SHP77 (cell line): ENCODE results near the gene ARHGEF4.

Experiments used
- DNase-seq, 2 experiments: peaks; one replicate each; lab custom pipeline; 2025; lab: John Stamatoyannopoulos, UW

The ARHGEF4 gene

DNA sequence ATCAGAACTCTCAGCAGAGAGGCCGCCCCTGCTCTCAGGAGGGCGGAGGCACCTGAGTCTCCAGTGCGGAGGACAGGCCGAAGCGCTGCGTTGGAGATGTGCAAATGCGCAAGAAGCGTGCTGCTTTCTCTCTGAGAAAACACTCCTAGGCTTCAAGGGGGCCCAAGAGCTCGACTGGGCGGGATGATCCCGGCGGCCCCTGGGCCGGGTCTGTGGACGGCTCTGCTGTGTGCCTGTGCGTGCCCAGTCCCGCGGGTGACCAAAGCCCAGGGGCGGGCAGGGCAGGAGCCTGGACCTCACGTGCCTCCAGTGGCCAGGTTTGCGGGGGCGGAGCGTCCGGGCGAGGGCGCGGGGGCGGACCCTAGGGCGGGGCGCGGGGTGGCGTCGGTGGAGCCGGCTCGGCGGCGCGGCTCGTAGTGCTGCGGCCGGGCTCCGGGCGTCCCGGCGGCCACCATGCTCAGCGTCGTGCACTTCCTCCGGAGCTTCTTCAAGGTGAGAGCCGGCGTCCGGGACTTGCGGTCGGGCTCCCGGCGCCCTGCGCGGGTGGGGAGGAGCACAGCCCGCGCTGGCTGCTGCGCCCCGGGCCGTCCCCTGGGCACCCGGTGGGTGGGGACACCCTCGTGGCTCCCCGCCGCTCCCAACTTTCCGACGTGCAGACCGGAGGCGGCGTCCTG, at the start of gene ARHGEF4:
TSS of gene ARHGEF4 (plus strand) at position 414 of the 674 bp plus-strand sequence. CDS start at position 454, 40 bp downstream.
- no peak for DNase-seq

DNA sequence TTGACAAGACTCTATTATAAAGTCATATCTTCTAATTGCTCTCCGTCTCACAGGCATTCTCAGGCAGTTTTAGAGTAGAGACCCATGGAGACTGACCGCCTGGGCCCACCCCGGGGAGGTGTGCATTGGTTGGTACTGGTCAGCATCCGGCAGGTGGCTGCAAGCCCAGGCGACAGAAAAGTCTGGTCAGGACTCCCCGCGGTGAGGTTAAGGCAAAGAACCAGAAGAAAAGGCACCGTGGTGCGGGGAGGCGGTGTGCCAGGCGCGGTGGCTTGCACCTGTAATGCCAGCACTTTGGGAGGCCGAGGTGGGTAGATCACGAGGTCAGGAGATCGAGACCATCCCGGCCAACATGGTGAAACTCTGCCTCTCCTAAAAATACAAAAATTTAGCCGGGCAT, 48.9 kb upstream of the ARHGEF4 start:
- DNase-seq, result no peak

- DNase-seq, result no peak
Observed at GRCh38 chr2:130790312-130790711, 46.4 kb upstream of the ARHGEF4 start.

DNA sequence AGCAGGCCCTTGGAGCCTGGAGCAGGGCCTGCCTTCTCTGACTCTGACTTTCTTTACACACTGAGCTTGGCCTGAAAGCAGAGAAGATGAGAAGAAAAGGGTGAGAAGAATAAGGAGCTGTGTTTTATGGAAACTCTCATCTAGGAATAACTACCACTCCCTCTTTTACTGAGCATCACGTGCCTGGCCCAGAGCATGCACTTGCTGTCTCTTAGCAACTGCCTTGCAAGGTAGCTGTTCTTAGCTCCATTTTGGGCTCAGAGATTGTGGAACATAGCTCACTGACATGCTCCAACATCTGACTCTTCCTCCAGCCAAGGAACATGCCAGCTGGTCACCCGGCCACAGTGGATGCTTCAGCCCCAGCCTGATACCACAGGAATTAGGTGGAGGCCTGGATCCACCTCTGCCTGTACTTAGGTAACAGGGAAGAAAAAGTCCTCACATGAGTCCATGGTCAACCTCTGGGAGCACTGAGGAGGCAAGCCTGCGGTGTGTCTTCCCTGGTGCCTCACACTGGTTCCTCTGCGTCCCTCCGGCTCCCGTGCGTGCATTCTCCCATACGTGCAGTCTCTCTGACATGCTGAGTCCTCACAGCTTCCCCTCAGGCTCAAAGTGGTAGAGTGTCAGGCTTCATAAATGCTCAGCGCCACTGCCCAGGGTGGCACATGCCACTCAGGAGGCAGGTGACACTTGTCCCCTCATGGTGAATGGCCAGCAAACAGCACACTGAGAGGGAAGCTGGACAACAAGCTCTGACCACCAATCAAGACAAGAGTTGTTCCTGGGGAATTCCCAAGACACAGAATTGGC, 45.7 kb upstream of the ARHGEF4 start:
- no peak for DNase-seq

DNA sequence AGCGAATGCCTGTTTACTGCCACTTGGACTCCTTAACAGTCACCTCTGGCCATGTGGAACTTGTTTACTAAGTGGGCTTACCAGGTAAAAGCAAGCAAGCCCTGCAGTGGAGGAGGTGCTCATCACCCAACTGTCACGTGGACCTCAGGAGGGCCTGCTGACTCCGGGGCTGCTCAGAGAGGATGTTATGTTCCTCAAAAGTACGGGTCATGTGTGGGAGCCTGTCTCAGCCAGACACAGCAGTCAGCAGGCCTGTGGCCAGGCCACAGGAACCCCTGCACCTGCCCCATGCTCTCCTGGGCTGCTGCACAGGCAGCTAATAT, 45.1 kb upstream of the ARHGEF4 start:
- DNase-seq, result no peak

DNA sequence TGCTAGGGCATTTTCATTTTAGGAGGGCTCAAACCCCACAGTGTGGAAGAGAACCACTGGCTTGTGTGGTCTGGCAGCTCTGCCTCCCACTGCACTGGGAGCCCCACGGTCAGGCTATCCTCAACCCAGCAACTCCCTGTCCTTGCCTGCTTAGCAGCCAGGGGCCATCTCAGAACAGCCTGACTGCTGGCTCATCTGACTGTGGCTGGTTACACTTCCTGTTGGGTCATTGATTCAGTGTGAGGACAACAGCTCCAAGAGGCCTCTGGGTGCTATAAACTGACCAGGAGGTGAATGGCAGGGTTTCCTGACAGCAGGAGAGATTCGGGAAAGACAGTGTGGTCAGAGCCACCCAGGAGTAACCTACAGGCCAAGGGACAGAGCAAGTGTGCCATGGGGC, 41.3 kb upstream of the ARHGEF4 start:
- no peak for DNase-seq

GRCh38 chr2:130796290-130796689, 40.4 kb upstream of the ARHGEF4 start:
- DNase-seq, result no peak

DNA sequence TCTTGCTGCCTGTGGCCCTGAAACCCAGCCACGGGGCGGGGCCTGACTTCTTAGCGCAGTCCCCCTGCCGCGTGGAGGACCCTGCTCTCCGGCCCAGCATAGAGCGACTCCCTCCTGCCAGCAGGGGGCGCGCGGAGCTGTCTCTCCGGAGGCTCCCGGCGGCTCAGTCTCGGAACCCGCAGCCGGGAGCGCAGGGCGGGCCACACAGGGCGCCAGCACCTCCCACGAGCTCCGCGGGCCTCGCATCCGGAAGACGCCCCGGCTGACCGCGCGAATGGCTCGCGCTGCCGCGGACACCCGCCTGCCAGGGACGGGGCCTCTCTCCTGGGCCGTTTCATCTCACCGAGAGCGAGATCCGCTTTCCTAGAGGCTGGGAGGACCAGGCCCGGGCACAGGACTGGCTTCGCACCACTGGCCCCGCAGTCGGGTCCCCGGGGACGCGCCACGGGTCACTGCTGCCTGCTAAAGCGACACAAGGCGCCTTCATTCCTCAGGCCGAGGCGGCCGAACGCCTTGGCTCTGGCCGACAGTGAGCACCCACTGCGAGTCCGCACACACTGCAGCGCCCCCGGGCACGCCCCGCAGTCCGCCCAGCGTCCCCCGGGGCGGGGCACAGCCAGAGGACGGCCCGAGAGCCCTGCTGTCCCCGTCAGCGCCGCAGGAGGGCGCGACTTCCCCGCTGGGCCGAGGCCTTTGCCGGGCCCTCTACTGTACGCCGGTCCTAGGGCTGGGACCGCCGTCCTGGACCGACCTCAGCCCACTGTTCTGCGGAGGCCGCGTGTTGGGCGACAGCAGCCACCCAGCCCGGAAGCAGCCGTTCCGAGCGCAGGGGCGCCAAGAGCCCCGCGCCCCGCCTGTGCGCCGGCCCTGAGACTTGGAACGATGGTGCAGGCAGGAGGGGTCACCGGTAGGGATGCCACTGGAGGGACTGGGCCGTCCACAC, 39.0 kb upstream of the ARHGEF4 start:
- peak; percentile 52 to 86 for DNase-seq

DNA sequence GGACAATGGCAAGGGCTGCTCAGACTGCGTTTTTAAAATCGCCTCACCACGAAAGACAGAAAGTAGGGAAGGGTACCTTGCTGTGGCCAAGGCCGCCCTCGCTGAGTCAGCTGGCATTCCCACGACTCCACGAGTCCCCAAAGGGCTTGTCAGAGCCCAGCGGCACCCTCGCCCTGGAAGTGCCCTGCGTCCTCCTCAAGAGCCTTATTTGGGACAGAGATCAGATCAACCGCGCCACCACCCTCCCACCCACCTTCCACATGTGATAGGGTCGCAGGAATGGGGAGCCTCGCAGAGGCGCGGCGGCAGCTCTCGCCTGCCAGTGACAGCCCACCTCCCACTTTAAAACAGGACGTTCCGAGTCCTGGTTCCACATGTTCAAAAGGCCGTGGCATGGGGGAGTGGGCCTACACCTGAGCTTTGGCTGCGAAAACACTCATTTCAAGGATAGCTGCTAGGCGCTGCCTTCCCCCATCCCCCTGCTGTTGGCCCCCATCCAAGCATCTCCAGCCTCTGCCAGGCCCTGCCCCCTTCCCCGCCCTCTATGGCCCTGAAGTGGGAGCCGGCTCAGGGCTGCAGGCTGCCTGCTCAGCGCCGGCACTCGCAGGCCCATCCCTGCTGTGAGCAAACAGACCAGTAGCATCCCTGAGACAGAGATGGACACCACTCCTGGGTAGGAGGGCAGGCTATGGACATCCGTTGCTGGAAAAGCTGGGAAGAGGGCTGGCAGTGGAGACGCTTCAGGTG, 38.1 kb upstream of the ARHGEF4 start:
- DNase-seq, result peak; percentile 45 to 60

GRCh38 chr2:130799295-130799694, 37.4 kb upstream of the ARHGEF4 start:
- DNase-seq, result no peak

DNA sequence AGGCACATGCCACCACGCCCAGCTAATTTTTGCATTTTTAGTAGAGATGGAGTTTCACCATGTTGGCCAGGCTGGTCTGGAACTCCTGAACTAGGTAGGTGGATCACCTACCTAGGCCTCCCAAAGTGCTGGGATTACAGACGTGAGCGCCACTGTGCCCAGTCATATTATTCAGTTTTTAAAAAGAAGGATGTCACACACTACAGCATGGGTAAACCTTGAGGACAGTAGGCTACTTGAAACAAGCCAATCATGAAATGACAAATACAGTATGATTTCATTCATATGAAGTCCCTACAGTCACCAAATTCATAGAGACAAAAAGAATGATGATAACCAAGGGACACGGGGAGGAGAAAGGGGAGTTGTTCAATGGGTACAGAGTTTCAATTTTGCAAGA, 31.1 kb upstream of the ARHGEF4 start:
- DNase-seq, result no peak

GRCh38 chr2:130806370-130806769, 30.3 kb upstream of the ARHGEF4 start:
- DNase-seq, result no peak

DNA sequence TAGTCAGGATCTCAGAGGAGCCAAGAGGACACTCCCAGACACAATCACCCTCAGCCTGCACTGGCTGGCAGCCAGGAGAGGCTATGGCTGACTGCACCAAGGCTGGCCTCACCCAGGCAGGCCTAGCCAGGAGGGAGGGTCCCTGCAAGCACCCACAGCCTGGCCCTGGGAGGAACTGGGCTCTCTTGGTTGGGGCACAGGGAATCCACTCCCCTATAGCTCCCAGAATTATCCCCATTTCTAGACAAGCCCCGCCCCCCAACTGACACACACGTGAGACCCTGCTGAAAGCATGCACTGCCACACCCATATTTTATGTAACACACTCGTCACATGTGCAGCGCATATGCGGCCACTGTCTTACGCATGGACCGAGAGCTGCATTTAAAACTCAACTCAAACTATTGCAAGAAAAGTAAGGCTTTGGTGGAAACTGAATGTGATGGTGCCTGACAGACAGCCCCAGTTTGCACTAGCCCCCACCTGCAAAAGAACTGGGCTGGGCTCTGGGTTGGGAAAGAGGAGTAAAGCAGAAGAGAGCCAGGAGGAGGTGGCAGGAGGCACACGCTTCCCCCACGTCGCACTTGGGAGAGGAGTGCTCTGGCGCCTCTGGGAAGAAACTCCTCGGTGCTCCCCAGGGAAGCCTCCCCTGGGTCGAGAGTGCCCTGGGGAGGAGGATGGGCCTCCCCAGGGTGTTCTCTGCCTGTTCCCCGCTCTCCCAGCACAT, 28.9 kb upstream of the ARHGEF4 start:
- DNase-seq, result no peak

GRCh38 chr2:130808482-130809268, 28.0 kb upstream of the ARHGEF4 start:
- no peak for DNase-seq

DNA sequence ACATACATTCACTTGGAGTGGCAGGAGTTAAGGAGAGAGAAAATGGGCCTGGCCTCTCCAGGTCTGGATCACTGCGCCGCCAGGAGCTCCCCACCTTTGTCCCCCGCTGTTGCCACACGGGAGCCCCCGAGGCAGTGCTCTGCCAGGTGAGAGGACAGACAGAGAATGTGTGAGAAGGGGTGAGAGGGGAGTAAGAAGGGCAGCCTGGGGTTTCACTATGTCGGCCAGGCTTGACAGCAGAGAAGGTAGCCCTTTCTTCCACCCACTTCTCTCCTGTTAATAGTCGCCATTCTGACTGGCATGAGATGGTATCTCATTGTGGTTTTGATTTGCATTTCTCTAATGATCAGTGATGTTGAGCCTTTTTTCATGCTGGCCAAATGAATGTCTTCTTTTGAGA, 26.2 kb upstream of the ARHGEF4 start:
- no peak for DNase-seq

- no peak for DNase-seq
Observed at GRCh38 chr2:130813722-130814121, 23.0 kb upstream of the ARHGEF4 start.

DNA sequence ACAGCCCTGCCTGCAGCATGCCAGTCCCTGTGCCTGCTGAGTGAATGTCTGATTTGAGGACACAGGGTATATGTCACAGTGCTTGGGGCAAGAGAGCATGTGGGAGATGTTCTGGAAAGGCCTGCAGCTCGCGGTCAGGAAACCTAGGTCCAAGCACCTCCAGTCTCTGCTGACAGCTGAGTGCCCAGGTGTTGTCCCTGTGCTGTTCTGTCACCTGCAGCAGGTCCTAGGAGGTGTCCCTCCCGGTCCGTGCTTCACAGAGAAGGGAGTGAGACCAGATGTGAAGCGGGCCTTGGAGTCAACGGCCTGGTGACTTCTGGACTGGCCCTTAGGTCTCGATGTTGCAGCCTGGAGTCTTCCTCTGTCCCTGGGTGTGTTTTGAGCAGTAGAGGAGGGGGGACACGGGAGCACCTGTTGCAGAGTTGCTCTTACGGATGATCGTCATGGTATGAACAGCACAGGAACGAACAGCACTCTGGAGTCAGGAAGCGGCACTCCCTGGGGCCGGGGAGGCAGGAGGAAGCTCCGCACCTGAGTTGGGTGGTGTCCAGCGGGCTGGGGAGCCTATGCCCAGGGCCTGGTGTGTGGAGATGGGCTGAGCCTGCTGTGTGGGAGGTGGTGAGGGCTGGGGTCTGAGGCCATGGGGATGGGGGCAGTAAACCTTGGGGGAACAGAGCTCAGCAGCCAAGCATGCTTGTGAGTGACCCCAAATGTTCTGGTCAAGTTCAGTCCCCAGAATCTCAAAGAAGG, 21.6 kb upstream of the ARHGEF4 start:
- DNase-seq, result no peak

DNA sequence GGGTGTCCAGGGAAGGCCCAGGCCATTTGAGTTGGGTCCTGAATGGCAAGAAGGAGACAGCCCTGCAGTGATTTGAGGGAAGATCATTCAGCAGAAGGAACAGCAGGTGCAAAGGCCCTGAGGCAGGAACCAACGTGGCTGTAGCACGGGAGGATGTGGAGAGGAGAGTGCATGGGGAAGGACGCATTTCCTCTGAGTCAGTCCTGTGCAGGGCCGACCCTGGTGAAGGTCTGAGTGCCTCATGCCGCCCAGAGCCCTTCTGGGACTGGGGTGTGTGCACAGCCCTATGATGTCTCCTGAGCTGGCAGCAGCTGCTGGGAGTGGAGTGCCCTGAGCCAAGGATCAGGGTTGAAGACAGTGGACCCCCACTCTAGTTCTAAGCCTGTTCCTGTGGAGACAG, 17.9 kb upstream of the ARHGEF4 start:
- DNase-seq, result no peak

DNA sequence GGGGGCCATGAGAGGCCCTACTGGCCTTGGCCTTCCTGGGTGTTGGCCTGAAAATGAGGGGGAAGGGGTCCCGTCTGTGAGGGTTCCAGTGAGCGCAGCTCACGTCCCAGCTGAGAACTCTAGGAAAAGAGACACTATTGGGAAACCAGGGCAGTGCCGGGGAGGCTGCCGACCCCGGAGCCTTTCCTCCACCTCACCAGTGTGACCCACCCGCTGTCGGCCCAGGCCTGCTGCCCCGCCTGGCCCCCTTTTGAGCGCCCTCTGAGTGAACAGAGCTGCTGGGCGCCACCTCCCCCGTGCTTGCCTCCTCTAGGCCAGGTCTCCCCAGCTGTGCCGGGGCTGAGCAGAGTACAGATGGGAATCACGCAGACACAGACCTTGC, 17.5 kb upstream of the ARHGEF4 start:
- no peak for DNase-seq
